Subcutaneous adipose tissue (tissue), 4 donors: Measurements from ENCODE around the gene LIMCH1. TPM values are rescaled to one million over a fixed set of nuclear protein-coding genes. Genes with fewer than 3 reads are reported as not detected.

Experiments used
- CTCF ChIP-seq: fragments of 450-650 bp; IDR thresholded peaks from one replicate; pipeline ENCODE4 v1.5.1; 2016; ENCODE audit warnings: low read depth, mild to moderate bottlenecking, control low read depth, antibody characterized with exemption, moderate library complexity
- total RNA-seq, 4 donors: library from RNA; depleted of rRNA; stranded (reverse); fragments of >200 nt; gene quantifications; one replicate each; pipeline ENCODE4 v1.1.0, GENCODE V29; 2016

The LIMCH1 gene
- total RNA-seq, 4 donors from 2014 or later = 25.8 to 47.8 (median 34.6) TPM

DNA sequence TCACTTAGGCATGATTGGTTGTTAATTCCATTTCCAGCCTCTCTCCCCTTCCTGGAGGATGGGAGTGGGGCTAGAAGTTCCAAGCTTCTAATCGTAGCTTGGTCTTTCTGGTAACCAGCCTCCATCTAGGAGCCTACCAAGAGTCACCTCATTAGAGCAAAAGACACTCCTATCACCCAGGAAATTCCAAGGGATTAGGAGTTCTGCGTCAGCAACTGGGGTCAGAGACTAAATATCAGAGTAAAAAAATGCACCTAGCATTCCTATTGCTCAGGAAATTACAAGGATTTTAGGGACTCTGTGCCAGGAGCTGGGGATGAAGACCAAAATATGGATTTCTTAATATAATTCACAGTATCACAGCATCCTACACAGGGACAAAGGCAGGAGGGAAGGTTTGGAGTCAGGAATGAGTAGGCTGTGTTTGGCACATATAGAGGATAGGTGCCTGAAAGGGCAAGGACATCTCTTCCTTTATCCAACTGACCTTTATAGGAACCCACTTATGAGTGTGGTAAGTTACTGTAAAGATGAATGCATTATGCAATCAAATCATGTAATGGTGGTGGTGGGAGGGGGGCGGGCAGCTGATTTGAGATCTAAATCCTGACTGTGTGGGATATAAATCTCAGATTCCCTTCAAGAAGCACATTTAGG, 30.5 kb upstream of the LIMCH1 start:
- no peak for TF ChIP-seq CTCF

DNA sequence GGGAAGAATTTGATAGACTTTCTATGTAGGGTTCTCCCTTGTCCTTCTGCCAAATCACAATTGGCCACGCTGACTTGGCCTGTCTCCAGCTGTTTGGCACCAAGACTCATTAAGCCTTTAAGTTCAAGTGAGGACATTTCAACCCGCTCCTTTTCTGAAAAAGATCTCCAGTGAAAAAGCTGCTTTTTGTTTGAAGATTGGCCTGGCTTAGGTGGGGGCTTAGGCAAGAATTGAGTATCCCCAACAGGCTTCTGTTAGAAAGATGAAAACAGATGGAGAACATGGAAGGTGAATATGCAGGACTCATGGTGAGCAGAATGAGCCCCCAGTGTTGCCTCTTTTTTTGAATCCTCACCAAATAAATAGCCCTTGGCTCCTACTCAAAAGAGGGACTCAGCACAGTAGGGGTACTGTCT, 28.5 kb upstream of the LIMCH1 start:
- TF ChIP-seq CTCF = no peak

GRCh38 chr4:41510179-41510578, 27.8 kb upstream of the LIMCH1 start:
- TF ChIP-seq CTCF = no peak

GRCh38 chr4:41512136-41512535, 25.8 kb upstream of the LIMCH1 start:
- no peak for TF ChIP-seq CTCF

- TF ChIP-seq CTCF = no peak
Measured at GRCh38 chr4:41512596-41512995, 25.4 kb upstream of the LIMCH1 start.

- TF ChIP-seq CTCF = no peak
Measured at GRCh38 chr4:41514169-41514568, 23.8 kb upstream of the LIMCH1 start.

DNA sequence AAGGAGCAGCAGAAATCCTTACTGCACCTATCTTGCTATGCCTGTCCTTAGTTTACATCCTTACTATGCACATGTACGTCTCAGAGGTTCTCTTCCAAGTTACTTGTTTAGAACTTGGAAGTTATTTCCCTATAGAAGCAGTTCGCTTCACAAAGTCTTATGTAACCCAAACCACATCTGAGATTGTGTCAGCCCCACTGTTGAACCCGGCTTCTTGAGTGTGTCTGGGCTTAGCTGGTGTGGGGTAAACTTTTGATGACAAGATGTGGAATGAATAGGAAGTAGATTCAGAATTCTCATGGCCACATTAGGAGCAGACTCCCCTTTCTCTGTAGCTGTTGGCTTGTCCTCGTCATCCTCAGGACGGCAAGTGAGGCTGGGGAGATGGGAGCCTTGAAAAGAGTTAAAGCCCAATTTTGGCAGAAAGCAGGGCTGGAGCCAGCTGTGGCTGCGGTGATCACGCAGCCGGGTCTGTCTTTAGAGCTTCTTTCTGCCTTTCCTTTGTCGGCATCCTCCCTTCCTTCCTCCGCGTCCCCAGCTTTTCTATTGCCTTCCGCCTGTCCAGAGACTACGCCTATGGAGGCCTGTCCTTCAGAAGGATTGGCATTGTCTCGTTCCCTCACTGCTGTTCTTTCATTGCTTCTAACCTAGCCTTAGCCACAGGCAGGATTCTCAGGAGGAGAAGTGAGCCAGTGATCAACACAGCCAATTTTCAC, 23.0 kb upstream of the LIMCH1 start:
- TF ChIP-seq CTCF = no peak
